Thyroid gland (tissue), 4 donors: ENCODE measurements around the gene ANKFY1.

ENCODE experiments used
- POLR2A ChIP-seq, 2 donors: fragments of 450-650 bp; IDR thresholded peaks; one replicate each; pipeline ENCODE4 v1.6.1; 2017; ENCODE audit warnings: antibody characterized with exemption in 2 of 2, mild to moderate bottlenecking in 2 of 2, moderate library complexity in 1 of 2
- TF ChIP-seq, protein P1 (sequence below), 6 experiments: fragments of 200-600 bp in 3 of 6; fragments of 450-650 bp in 3 of 6; sonication (generic) in 3 of 6; IDR thresholded peaks; one replicate each; pipeline ENCODE4 v1.5.1; 2016 to 2019; ENCODE audit warnings: antibody characterized with exemption in 6 of 6, mild to moderate bottlenecking in 2 of 6, inconsistent platforms in 1 of 6, moderate library complexity in 1 of 6

DNA sequence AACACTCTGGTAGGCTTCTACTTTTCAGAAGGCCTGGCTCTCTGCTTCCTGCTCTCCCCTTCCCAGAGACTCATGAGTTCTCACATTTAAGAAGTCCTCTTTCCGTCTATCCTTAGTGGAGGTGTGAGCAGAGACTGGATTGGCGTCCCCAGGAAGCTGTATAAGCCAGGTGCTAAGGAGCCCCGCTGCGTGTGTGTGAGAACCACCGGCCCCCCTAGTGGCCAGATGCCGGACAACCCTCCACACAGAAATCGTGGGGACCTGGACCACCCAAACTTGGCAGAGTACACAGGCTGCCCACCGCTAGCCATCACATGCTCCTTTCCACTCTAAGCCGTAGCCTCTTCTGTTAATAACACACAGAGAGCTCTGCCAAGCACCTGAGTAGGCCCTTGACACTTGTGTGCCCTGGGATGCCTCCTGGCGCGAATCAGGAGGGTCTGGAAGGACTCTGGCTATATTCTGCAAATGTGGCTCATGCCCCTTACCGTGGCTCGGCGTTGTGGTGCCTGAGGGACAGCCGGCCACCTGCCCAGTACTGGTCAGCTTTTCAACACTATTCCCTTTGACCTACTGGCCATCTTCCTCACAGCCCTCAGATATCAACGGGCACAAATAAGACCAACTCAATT is 106.9 kb downstream of the ANKFY1 start:
- TF ChIP-seq POLR2A (IDR thresholded peaks at IDR 0.05): no peak
- TF ChIP-seq, protein P1, sequence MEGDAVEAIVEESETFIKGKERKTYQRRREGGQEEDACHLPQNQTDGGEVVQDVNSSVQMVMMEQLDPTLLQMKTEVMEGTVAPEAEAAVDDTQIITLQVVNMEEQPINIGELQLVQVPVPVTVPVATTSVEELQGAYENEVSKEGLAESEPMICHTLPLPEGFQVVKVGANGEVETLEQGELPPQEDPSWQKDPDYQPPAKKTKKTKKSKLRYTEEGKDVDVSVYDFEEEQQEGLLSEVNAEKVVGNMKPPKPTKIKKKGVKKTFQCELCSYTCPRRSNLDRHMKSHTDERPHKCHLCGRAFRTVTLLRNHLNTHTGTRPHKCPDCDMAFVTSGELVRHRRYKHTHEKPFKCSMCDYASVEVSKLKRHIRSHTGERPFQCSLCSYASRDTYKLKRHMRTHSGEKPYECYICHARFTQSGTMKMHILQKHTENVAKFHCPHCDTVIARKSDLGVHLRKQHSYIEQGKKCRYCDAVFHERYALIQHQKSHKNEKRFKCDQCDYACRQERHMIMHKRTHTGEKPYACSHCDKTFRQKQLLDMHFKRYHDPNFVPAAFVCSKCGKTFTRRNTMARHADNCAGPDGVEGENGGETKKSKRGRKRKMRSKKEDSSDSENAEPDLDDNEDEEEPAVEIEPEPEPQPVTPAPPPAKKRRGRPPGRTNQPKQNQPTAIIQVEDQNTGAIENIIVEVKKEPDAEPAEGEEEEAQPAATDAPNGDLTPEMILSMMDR (IDR thresholded peaks at IDR 0.05): no peak
